Measurements from ENCODE around the gene TCF23.
"Not testable (repeated sequence)": the region's sequence is repeated elsewhere in the genome, so short reads cannot be mapped to it uniquely, and the experiment has no call there.

Gene TCF23

DNA sequence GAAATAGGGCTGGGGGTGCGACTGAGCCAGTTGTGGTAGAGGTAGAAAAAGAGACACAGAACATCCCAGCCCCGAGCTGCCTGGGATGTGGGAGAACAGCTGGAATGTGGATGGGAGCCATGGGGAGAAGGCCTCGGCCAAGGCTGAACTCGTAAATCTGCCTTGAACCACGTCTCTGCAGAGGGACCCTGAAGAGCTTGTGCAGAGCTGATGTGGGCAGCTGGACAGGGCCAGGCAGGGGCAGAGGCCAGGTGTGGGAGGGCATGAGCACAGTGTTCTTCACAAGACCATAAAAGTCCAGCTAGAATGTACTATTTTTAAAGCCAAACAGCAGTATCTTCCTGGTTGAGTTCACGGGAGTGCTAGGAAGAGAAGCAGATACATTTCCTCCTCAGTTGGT lies 5.7 kb downstream of the TCF23 start:
- FAIRE-seq, result no peak
- TF ChIP-seq POLR2A (IDR thresholded peaks at IDR 0.05; ENCODE audit: low read depth, low read length), result no peak
- DNase-seq (ENCODE audit: insufficient read length, low spot score), result no peak

DNA sequence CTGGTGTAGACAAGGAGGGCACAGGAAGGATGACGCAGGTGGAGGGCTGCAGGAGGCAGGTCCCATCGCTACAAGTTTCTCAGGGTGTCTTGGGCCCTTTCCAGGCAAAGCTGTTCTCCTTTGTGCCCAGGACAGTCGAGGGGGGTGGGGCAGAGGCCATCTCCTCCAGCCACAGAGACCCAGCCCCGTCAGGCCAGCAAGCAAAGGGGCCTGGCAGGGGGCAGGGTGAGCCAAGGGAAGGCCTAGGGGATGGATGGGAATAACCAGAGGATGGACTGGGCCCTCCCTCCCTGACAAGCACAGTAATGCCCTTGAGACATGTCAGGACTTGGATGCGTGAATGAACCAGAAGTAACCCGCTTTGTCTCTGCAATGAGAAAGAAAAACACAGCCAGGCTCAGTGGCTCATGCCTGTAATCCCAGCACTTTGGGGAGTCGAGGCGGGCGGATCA lies 6.3 kb downstream of the TCF23 start:
- no peak for DNase-seq (ENCODE audit: insufficient read length, low spot score)
- no peak for FAIRE-seq
- no peak for TF ChIP-seq POLR2A (IDR thresholded peaks at IDR 0.05; ENCODE audit: low read depth, low read length)

DNA sequence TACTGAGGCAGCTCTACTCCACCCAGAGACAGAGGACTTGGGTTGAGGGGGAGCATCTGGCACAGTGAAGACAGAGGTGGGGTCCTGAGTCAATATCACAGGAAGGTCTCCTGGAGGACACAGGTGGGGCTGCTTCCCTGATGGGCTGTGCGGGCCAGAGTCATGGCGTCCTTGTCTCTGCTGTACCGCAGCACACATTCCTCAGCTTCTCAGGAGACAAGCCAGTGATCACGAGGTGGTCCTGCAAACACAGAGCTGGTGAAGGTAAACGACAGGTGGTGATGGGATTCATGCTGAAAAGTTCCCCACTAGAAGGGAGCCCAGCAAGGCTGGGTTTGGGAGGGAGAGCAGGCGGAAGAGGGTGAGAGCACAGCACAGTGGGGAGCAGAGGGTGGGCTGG lies 9.7 kb downstream of the TCF23 start:
- DNase-seq (ENCODE audit: insufficient read length, low spot score), result no peak
- no peak for TF ChIP-seq POLR2A (IDR thresholded peaks at IDR 0.05; ENCODE audit: low read depth, low read length)
- FAIRE-seq, result no peak

DNA sequence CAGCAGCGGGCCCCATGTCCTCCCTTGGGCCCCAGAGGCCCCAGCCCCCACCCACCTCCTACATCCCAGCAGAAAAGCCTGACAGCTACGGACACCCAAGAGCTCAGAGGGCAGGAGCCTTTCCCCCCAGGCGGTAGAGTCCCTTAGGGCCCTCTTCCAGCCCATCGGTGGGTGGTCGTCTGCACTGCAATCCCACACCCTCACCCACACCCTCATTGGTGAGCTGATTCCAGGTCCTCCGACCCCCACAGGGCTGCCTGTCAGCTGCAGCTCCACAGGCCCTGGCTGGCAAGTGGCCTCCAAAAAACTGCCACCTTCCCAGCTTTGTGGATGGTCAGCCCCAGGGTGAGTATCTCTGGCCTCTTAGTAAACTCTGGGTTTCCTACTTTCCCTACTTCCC lies 10.5 kb downstream of the TCF23 start:
- no peak for TF ChIP-seq POLR2A (IDR thresholded peaks at IDR 0.05; ENCODE audit: low read depth, low read length)
- DNase-seq (ENCODE audit: insufficient read length, low spot score) (no peak), FAIRE-seq (no peak)

DNA sequence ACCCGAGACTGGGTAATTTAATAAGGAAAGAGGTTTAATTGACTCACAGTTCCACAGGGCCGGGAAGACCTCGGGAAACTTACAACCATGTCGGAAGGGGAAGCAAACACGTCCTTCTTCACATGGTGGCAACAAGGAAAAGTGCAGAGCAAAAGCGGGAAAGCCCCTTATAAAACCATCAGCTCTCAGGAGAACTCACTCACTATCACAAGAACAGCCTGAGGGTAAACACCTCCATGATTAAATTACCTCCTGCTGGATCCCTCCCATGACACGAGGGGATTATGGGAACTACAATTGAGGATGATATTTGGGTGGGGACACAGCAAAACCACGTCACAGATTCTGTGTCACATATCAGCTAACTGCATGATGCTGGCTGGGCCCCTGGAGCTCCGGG lies 11.4 kb downstream of the TCF23 start:
- no peak for FAIRE-seq

DNA sequence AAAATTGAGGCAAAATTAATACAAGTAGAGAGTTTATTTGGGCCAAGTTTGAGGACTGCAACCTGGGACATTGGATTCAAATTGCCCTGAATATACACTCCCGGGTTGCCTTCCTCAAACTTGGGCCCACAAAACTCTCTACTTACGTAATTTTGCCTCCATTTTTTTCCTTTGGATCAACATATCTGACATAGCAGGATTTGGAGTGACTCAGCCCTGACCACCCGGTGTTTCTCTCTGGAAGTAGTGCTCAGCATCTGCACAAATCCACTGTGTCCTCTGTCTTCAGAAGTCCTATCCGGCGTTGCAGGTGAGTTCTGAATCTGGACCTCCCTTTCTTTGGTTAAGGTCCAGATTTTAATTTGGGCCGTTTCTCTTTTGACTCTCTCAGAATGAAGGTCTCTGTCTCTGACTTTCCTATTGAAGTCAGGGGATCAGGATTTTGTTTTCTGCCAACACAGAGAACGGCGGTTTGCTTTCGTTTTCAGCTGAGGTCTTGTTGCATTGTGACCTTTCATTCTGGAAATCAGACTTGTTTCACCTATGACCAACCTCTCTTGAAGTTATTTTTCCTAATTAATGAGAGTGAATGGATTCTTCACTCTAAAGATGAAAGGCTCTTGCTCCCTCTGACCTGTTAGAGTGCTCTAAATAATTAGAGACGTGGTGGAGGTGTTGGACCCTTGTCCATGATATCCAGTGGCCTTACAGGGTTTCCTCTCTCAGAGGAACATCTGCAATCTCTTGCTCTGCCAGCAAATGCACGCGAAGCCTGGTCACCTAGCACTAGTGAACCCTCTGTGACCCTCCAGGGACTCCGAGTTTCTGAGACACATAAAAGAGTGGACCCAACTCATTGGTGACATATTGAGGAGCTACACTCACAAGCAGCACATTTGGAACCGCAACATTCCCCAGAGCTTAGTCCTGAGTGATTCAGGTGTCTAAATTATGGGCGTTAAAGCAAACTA lies 13.6 kb downstream of the TCF23 start:
- DNase-seq (ENCODE audit: insufficient read length, low spot score), result peak; percentile 23
- FAIRE-seq, result peak; percentile 23
- TF ChIP-seq POLR2A (IDR thresholded peaks at IDR 0.05; ENCODE audit: low read depth, low read length), result no peak

More for the DNA sequence above, 11.4 kb downstream of the TCF23 start:
- no peak for TF ChIP-seq POLR2A (IDR thresholded peaks at IDR 0.05; ENCODE audit: low read depth, low read length)
- DNase-seq (ENCODE audit: insufficient read length, low spot score), result no peak

DNA sequence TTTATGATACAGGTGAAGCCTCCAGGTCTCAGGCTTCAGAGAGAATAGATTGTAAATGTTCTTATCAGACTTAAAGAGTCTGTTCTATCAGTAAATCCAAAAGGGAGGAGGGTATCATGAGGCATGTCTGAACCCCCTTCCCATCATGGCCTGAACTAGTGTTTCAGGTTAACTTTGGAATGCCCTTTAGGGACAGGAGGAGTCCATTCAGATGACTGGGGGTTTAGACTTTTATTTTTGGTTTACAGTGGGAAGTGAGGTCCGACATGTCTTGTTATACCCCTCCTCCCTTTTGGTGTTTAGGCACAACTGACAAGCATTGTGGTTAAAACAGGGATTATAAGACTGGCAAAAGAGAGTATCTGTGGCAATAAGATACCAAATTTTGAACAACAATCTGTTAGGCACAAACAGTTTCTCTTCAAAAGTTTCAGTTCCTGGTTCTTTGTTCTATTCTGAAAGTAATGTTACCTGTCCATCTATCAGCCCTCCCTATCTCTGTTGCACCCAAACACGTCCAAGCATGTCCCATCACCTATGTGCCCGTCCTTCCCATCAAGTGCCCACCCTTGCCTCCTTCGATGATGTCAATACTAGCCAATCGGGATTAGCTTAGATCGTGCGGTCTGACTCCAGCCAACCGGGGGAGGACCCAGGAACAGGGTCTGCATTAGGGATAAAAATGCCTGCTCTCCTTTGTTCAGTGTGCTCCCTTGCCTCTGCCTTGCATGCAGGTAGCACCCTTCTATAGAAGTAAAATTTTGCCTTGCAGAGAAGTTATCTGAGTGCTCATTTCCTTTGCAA lies 16.4 kb downstream of the TCF23 start:
- FAIRE-seq (no peak), DNase-seq (ENCODE audit: insufficient read length, low spot score) (no peak)
- no peak for TF ChIP-seq POLR2A (IDR thresholded peaks at IDR 0.05; ENCODE audit: low read depth, low read length)

DNA sequence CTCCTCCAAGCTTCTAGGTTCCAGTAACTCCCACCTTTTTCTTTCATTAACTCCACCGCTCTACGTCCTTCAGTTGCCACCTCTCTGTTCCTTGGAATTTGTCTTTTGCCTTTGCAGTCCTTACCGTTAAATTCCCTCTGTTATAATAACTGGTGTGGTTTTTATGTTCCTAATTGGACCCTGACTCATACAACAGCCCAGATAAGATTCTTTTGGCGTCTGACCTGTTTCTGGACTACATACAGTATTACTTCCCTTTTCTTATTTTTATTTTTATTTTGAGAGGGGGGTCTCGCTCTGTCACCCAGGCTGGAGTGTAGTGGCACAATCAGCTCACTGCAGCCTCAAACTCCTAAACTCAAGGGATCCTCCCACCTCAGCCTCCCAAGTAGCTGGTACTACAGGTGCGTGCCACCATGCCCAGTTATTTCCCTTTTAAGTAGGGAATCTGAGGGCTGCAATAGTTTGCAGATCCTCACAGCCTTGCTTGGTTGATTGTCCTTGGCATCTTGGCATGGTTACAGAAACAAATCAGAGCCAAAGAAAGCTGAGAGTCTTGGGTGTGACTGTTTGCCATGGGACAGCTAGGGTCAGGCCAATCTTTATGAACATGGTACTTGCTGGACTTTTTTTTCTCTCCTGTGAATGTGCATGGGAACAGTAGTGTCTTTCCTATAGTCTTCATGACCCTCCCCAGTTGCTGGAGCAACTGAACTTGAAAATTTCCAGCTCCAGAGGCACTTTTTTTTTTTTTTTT lies 22.0 kb downstream of the TCF23 start:
- DNase-seq (ENCODE audit: insufficient read length, low spot score) (no peak), FAIRE-seq (no peak)
- TF ChIP-seq POLR2A (IDR thresholded peaks at IDR 0.05; ENCODE audit: low read depth, low read length), result no peak

DNA sequence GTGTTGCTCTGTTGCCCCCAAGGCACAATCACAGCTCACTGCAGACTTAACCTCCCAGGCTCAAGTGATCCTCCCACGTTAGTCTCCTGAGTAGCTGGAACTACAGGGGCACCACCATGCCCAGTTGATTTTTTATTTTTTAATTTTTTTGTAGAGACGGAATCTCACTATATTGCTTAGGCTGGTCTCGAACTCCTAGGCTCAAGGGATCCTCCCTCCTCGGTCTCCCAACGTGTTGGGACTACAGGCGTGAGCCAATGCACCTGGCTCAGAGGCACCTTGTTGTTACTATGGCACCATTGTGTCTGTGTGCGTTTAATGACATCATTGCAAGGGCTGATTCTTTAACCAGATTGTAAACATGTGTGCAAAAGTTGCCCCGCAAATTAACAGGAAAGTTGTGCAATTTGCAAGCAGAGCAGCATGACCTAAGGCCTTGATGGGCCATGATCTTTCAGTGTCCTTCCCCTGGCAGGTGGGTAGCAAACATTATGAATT lies 22.6 kb downstream of the TCF23 start:
- DNase-seq (ENCODE audit: insufficient read length, low spot score), result no peak
- no peak for TF ChIP-seq POLR2A (IDR thresholded peaks at IDR 0.05; ENCODE audit: low read depth, low read length)
- no peak for FAIRE-seq

DNA sequence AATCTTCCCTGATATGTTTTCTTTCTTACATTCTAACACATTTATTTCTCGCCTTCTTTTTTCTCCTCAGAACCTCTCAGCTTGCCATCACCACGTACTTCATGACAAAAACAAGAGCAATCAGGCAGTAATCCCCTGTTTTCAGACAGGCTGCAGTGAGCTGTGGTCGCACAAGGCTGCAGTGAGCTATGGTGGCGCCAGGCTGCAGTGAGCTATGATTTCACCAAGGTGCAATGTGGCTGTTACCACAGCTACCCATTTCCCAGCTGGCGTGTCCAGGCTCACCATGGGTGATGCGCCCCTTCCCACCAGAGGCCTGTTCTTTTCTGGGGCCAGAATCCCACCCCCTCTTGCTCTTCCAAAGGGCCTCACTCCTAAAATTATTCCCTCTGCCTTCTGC lies 25.8 kb downstream of the TCF23 start:
- TF ChIP-seq POLR2A (IDR thresholded peaks at IDR 0.05; ENCODE audit: low read depth, low read length), result no peak
- DNase-seq (ENCODE audit: insufficient read length, low spot score), result no peak
- no peak for FAIRE-seq

DNA sequence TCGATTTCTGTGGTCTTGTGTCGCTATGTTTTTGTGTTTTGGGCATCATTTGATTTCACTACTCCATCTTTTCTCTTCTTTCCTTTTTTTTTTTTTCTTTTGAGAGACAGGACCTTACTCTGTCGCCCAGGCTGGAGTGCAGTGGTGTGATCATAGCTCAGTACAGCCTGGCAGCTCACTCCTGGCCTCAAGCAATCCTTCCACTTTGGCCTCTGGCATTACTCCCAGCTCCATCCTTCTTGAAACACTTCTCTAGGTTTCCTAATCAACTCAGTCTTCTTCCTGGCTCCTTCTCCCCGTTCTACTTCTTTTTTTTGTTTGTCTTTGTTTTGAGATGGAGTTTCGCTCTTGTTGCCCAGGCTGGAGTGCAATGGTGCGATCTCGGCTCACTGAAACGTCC lies 26.5 kb downstream of the TCF23 start:
- no peak for TF ChIP-seq POLR2A (IDR thresholded peaks at IDR 0.05; ENCODE audit: low read depth, low read length)
- DNase-seq (ENCODE audit: insufficient read length, low spot score) (no peak), FAIRE-seq (no peak)

DNA sequence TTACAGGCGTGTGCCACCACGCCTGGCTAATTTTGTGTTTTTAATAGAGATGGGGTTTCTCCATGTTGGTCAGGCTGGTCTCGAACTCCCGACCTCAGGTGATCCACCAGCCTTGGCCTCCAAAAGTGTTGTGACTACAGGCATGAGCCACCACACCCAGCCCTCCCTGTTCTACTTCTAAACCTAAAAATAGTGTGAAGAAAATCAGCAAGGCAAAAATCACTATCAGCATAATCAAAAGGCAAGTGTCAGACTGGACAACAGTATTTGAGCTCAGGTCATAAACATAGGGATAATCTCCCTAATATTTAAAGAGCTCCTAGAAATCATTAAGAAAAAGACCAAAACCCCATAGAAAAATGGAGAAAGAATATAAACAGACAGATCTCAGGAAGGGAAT lies 27.0 kb downstream of the TCF23 start:
- not testable (repeated sequence) for DNase-seq (ENCODE audit: insufficient read length, low spot score); FAIRE-seq

DNA sequence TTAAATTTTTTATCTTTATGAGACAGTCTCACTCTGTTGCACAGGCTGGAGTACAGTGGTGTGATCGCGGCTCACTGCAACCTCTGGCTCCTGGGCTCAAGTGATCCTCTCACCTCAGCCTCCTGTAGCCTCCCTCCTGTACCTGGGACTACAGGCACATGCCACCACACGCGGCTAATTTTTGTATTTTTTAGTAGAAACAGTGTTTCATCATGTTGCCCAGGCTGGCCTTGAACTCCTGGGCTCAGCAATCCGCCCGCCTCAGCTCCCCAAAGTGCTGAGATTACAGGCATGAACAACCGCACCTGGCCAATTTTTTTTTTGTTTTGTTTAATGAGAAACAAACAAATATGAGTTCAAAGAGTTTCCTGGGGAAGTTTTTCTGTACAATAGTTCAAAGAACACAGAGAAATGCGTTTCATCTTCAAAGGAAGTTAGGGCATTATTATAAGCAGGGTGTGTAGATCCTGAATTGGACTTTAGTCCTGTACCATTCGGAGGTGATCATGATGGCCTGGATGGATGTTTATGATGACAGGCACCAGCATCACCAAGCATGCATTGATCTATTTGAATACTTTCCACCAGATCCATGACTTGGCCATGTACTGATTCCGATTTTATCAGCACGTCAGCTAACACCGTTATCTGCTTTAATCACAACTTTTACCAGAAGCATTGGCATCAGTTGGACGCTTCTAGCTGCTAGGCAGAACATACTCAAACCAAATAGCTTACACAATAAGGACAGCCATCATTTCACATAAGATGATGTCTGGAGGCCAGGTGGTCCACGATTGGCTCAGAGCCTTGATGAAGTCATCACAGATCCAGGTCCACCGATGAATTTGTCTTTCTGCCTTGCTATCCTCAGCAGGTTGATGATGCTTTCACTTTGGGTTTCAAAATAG lies 28.9 kb downstream of the TCF23 start:
- FAIRE-seq (no peak), DNase-seq (ENCODE audit: insufficient read length, low spot score) (no peak)
- no peak for TF ChIP-seq POLR2A (IDR thresholded peaks at IDR 0.05; ENCODE audit: low read depth, low read length)
